ENCODE results near the gene SEPTIN2. TPM values are rescaled to one million over a fixed set of nuclear protein-coding genes. Genes with fewer than 3 reads are reported as not detected.
"Not testable (repeated sequence)": the region's sequence is repeated elsewhere in the genome, so short reads cannot be mapped to it uniquely, and the experiment has no call there.

The SEPTIN2 gene
- total and polyA plus RNA-seq, 2 donors (not counting 3 experiments of a cell fraction or from before 2014, with no cell fraction given), result 427 to 512 TPM

DNA sequence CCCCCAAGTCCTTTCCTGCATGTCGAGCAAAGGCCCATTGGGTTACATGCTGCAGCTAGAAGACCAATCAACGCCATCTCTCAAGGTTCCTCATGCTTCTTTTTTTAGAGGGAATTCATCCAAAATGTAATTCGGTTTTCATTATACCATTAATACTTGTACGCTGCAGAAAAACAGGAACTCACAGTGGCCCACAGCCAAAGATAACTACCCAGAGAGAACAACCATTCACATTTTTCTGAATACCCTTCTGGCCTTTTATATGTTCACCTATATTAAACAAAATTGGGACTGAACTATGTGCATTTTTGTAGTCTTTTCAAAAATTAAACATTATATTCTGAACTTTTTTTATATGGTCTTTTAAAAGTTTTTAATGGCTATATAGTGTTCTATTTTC lies 66.1 kb downstream of the SEPTIN2 start:
- H3K79me2 ChIP-seq (ENCODE audit: control insufficient read depth, insufficient read depth, low read length), result peaks cover 25% of the 10 kb centered on the region
- no peaks in the 10 kb centered on the region for H4K20me1 ChIP-seq (replicated peaks; ENCODE audit: control insufficient read depth, extremely low read depth, insufficient read depth, low read length)
- FAIRE-seq (peak; percentile 84), DNase-seq (ENCODE audit: low read depth, low spot score) (peak; percentile 72)
- intact Hi-C loops (cut with micrococcal nuclease) (loop anchor here (5.0 kb wide), 1 partner anchor 75 kb away; no protein-coding TSS in a partner anchor), dilution Hi-C loops (cut with MboI; ENCODE audit: extremely low pct_ligation_motif_present, low sequenced_read_pairs) (no loop called here)
- TF ChIP-seq, protein P1, sequence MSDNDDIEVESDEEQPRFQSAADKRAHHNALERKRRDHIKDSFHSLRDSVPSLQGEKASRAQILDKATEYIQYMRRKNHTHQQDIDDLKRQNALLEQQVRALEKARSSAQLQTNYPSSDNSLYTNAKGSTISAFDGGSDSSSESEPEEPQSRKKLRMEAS (IDR thresholded peaks at IDR 0.05; ENCODE audit: insufficient read depth, insufficient read length), result no peak
- TF ChIP-seq CTCF (IDR thresholded peaks at IDR 0.05; ENCODE audit: extremely low read depth in 1 of 2, insufficient read depth in 1 of 2, low read depth in 1 of 2, low read length in 2 of 2), result no peak
- TF ChIP-seq POLR2A (IDR thresholded peaks at IDR 0.05; ENCODE audit: low read depth, low read length), result no peak
- TF ChIP-seq EZH2 (IDR thresholded peaks at IDR 0.05; ENCODE audit: borderline replicate concordance, low read depth, low read length, severe bottlenecking), result no peak
- no peak for TF ChIP-seq FOS (IDR thresholded peaks at IDR 0.05; ENCODE audit: borderline replicate concordance, insufficient read depth, low read length)
- no peak for TF ChIP-seq JUN (IDR thresholded peaks at IDR 0.05; ENCODE audit: borderline replicate concordance, insufficient read depth, insufficient read length, low read depth)
- no peak for TF ChIP-seq GATA2 (IDR thresholded peaks at IDR 0.05; ENCODE audit: insufficient read depth, insufficient read length, low read depth, low read length)
- no peak for TF ChIP-seq MYC (IDR thresholded peaks at IDR 0.05; ENCODE audit: low read depth, low read length)
- no peak for TF ChIP-seq POLR2AphosphoS5 (IDR thresholded peaks at IDR 0.05; ENCODE audit: insufficient read depth, low read depth, low read length)
- no peaks in the 10 kb centered on the region for H3K9me1 ChIP-seq (replicated peaks; ENCODE audit: control insufficient read depth, extremely low read depth, insufficient read depth, low read length)
- no TSS peak for BruUV-seq (replicated peaks)
- H3K4me3 ChIP-seq (replicated peaks in 1 of 3; ENCODE audit: insufficient read depth in 1 of 3, low read depth in 1 of 3, low read length in 3 of 3), result no peak overlapping the region
- ChIA-PET CTCF (interaction anchor here (0.9 to 1.6 kb wide), 3 partner anchors 9 to 11 kb away, joined by 3 to 6 read pairs (median 6); no protein-coding TSS in a partner anchor), POLR2A (no interaction called here)
- H3K4me2 ChIP-seq (ENCODE audit: insufficient read depth, low read length), result peak overlapping the region; percentile 40
- H3K27ac ChIP-seq (ENCODE audit: insufficient read depth, low read depth, low read length), result no peak overlapping the region
- H3K9me3 ChIP-seq (replicated peaks; ENCODE audit: control insufficient read depth, insufficient read depth, low read length), result no peaks in the 10 kb centered on the region
- H3K9ac ChIP-seq (replicated peaks; ENCODE audit: extremely low read depth, insufficient read depth, low read length), result no peak overlapping the region
- H3K27me3 ChIP-seq (ENCODE audit: control insufficient read depth in 2 of 2, insufficient read depth in 2 of 2, low read length in 2 of 2), result no peaks in the 10 kb centered on the region
- no peak overlapping the region for H2AFZ ChIP-seq (ENCODE audit: low read depth, low read length)
- H3K36me3 ChIP-seq (ENCODE audit: control insufficient read depth in 2 of 2, extremely low read depth in 1 of 2, insufficient read depth in 2 of 2, low read length in 2 of 2), result peaks cover 0 to 2% of the 10 kb centered on the region in 2 experiments
- peaks cover 9% of the 10 kb centered on the region for H3K4me1 ChIP-seq (ENCODE audit: control insufficient read depth, extremely low read depth, insufficient read depth, low read length)

- DNase-seq (ENCODE audit: low read depth, low spot score); H3K27me3 ChIP-seq (ENCODE audit: control insufficient read depth in 2 of 2, insufficient read depth in 2 of 2, low read length in 2 of 2); H3K4me3 ChIP-seq (replicated peaks in 1 of 3; ENCODE audit: insufficient read depth in 1 of 3, low read depth in 1 of 3, low read length in 3 of 3); H3K36me3 ChIP-seq (ENCODE audit: control insufficient read depth in 2 of 2, extremely low read depth in 1 of 2, insufficient read depth in 2 of 2, low read length in 2 of 2); H4K20me1 ChIP-seq (replicated peaks; ENCODE audit: control insufficient read depth, extremely low read depth, insufficient read depth, low read length); dilution Hi-C loops (cut with MboI; ENCODE audit: extremely low pct_ligation_motif_present, low sequenced_read_pairs); H3K9ac ChIP-seq (replicated peaks; ENCODE audit: extremely low read depth, insufficient read depth, low read length); H2AFZ ChIP-seq (ENCODE audit: low read depth, low read length); intact Hi-C loops (cut with micrococcal nuclease); H3K4me2 ChIP-seq (ENCODE audit: insufficient read depth, low read length); H3K9me1 ChIP-seq (replicated peaks; ENCODE audit: control insufficient read depth, extremely low read depth, insufficient read depth, low read length); H3K4me1 ChIP-seq (ENCODE audit: control insufficient read depth, extremely low read depth, insufficient read depth, low read length); H3K9me3 ChIP-seq (replicated peaks; ENCODE audit: control insufficient read depth, insufficient read depth, low read length); FAIRE-seq; H3K27ac ChIP-seq (ENCODE audit: insufficient read depth, low read depth, low read length); BruUV-seq (replicated peaks): not testable (repeated sequence)
- ChIA-PET CTCF (interaction anchor here (1.2 kb wide), 1 partner anchor 10 kb away, joined by 5 read pairs; no protein-coding TSS in a partner anchor), POLR2A (interaction anchor here (0.6 kb wide), 1 partner anchor 21 kb away, joined by 4 read pairs; no protein-coding TSS in a partner anchor)
- peaks cover 17% of the 10 kb centered on the region for H3K79me2 ChIP-seq (ENCODE audit: control insufficient read depth, insufficient read depth, low read length)
Observed at GRCh38 chr2:241385450-241385849, 69.7 kb downstream of the SEPTIN2 start.
